Body of pancreas (tissue), 4 donors: ENCODE results near the gene AGTRAP.

Source experiments
- POLR2A ChIP-seq, 3 donors: fragments of 450-650 bp; IDR thresholded peaks; one replicate each; pipeline ENCODE4 v1.6.1; 2016; ENCODE audit warnings: antibody characterized with exemption in 3 of 3, mild to moderate bottlenecking in 2 of 3
- TF ChIP-seq, protein P1 (sequence below), 7 experiments: fragments of 450-650 bp in 4 of 7; fragments of 200-600 bp in 3 of 7; sonication (generic) in 3 of 7; IDR thresholded peaks; one replicate each; pipeline ENCODE4 v1.5.1; 2016 to 2019; ENCODE audit warnings: antibody characterized with exemption in 7 of 7

- TF ChIP-seq, protein P1, sequence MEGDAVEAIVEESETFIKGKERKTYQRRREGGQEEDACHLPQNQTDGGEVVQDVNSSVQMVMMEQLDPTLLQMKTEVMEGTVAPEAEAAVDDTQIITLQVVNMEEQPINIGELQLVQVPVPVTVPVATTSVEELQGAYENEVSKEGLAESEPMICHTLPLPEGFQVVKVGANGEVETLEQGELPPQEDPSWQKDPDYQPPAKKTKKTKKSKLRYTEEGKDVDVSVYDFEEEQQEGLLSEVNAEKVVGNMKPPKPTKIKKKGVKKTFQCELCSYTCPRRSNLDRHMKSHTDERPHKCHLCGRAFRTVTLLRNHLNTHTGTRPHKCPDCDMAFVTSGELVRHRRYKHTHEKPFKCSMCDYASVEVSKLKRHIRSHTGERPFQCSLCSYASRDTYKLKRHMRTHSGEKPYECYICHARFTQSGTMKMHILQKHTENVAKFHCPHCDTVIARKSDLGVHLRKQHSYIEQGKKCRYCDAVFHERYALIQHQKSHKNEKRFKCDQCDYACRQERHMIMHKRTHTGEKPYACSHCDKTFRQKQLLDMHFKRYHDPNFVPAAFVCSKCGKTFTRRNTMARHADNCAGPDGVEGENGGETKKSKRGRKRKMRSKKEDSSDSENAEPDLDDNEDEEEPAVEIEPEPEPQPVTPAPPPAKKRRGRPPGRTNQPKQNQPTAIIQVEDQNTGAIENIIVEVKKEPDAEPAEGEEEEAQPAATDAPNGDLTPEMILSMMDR (IDR thresholded peaks at IDR 0.05) = no peak
- no peak for TF ChIP-seq POLR2A (IDR thresholded peaks at IDR 0.05)
These were observed 15.2 kb downstream of the AGTRAP start for GRCh38 chr1:11751087-11751486.
